HUES6 (cell line): ENCODE data around the gene CTBP2.

Source experiments
- H3K27ac ChIP-seq: 2 replicates; pipeline ENCODE4 v1.7.0; 2013; ENCODE audit warnings: low read depth, mild to moderate bottlenecking, low read length, inconsistent platforms
- H3K27me3 ChIP-seq: 2 replicates; pipeline ENCODE4 v1.6.1; 2013; ENCODE audit warnings: low read length; ENCODE audit not compliant: control insufficient read depth, insufficient read depth
- H3K36me3 ChIP-seq: 2 replicates; pipeline ENCODE4 v1.6.1; 2013; ENCODE audit warnings: low read length; ENCODE audit not compliant: control insufficient read depth, insufficient read depth
- H3K4me1 ChIP-seq: 2 replicates; pipeline ENCODE4 v1.6.1; 2013; ENCODE audit warnings: low read length; ENCODE audit not compliant: control insufficient read depth, insufficient read depth
- H3K4me3 ChIP-seq: 2 replicates; pipeline ENCODE4 v1.5.1; 2013; ENCODE audit warnings: low read depth, low read length
- H3K9ac ChIP-seq: one replicate; pipeline ENCODE4 v1.6.1; 2013; ENCODE audit warnings: mild to moderate bottlenecking, low read length
- H3K9me3 ChIP-seq: 2 replicates; pipeline ENCODE4 v1.6.1; 2013; ENCODE audit warnings: low read depth, low read length; ENCODE audit not compliant: control insufficient read depth, insufficient read depth

Gene CTBP2

DNA sequence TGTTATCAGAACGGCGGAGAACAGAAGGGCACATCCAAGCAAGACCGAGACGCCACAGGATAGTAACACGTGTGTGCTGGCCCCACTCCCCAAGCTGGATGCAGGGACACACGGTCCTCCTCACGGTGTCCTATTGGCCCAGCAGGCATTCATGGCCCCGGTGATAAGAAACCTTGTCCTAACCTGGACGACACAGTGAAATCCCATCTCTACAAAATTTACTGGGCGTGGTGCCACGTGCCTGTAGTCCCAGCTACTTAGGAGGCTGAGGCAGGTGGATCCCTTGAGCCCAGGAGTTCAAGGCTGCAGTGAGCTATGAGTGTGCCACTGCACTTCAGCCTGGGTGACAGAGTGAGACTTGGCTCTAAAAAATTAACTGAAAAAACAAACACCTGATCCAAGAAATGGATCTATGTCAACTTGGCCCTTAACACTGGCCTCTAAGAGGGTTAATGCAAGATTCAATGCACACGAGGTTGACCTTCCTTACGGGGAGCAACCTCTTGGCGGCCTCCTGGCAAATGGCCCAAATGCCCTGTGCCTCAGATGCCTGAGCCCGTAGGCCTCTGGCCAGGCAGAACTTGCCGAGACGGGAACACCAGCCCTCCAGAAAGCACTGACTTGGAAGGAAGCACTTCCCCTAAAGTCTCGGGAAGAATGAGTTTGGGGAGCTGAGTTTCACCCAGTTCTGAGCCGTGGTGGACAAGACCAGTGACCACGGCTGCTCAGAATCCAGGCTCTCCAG is 146.1 kb downstream of the CTBP2 start:
- no peaks in the 10 kb centered on the region for H3K27me3 ChIP-seq
- no peak overlapping the region for H3K9ac ChIP-seq
- peaks cover 49% of the 10 kb centered on the region for H3K36me3 ChIP-seq
- no peak overlapping the region for H3K27ac ChIP-seq
- H3K4me1 ChIP-seq, result peaks cover 11% of the 10 kb centered on the region; the same call in 1 of the 2 replicates
- no peak overlapping the region for H3K4me3 ChIP-seq
- no peaks in the 10 kb centered on the region for H3K9me3 ChIP-seq

DNA sequence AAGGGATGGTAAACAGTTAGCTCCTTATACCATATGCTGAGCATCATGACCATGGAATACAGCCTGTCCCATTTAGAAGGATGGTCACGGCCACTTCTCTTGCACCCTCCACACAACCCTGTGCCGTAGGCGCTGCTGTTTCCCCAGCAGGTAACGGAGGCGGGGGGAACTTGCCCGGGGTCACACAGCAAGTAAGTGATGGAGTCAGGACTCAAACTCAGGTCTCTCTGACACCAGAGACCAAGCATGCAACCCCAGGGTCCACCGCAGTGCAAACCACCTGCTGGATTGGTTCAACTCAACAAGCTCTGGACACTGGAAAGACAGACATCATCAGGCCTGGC is 146.9 kb downstream of the CTBP2 start:
- Histone ChIP-seq H3K27ac (no peak overlapping the region), H3K27me3 (no peaks in the 10 kb centered on the region), H3K4me3 (no peak overlapping the region), H3K9me3 (no peaks in the 10 kb centered on the region), H3K36me3 (peaks cover 47% of the 10 kb centered on the region), H3K9ac (no peak overlapping the region), H3K4me1 (peaks cover 15% of the 10 kb centered on the region; the same call in 1 of the 2 replicates)

DNA sequence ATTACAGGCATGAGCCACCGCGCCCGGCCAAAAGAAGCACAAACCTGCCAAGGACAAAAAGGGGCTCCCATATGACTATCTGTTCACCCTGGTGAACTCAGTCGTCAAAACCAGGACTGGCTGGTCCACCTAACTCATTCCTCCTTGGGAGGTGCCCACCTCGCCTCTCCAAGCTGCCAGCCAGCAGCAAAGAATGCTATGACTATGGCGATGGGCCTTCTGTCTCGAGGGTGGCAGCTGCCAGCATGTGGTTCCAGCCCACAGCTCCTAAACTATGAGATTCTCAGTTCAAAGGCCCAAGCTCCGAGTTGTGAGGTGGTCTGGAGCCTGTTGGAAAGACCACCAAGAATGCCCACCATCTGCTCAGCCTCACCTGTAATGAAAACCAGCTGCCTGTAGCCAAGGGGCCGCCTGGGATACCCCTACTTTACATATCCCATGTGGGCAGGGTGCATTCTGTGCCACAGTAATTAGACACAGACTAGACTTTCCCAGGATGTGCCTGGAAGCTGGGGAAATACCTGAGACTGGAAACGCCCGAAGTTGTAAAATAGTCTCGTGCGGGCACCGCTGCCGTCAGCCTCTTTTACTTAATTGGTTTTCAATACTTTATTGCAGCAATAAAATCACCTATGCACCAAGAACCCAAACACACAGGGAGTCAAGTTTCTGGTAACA is 147.4 kb downstream of the CTBP2 start:
- Histone ChIP-seq H3K27ac (no peak overlapping the region), H3K9me3 (no peaks in the 10 kb centered on the region), H3K4me1 (peaks cover 15% of the 10 kb centered on the region; the same call in 1 of the 2 replicates), H3K36me3 (peaks cover 50% of the 10 kb centered on the region), H3K4me3 (no peak overlapping the region), H3K9ac (no peak overlapping the region), H3K27me3 (no peaks in the 10 kb centered on the region)

DNA sequence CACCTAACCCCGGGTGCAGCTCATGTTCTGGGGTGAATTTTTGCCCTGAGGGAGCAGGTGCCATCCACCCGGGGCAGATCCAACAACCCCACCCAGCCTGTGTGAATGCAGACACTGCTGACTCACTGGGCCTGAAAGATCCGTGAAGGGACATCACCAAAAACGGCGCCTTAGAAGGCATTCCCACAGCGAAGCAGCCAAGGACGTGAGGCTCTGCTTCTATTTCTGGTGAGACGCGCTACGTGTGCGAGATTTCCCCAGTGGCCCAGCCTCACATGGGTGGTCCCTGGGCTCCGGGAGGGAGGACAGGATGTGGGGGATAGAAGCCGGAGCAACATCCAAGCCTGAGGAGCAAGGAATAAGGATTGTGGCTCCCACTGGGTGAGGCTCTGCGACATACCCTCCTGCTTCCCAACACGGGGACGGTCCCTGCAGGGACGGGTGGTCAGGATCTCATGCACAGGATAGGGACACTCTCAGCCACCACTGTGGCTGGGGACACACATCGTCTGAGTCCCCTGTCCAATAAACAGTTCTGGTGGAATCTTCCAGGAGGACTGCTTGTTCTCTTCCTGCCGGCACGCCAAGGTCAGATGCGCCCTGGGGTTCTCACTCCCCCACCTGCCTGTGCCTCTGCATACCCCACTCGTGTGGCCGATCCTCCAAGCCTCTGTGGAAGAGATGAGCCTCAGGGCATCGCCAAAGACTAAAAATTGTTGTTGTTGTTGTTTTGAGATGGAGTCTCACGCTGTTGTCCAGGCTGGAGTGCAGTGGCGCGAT is 148.2 kb downstream of the CTBP2 start:
- no peaks in the 10 kb centered on the region for H3K9me3 ChIP-seq
- H3K4me3 ChIP-seq, result no peak overlapping the region
- H3K9ac ChIP-seq, result no peak overlapping the region
- peaks cover 15% of the 10 kb centered on the region; the same call in 1 of the 2 replicates for H3K4me1 ChIP-seq
- H3K36me3 ChIP-seq, result peaks cover 46% of the 10 kb centered on the region
- no peaks in the 10 kb centered on the region for H3K27me3 ChIP-seq
- H3K27ac ChIP-seq, result no peak overlapping the region

GRCh38 chr10:125011171-125011925 is 149.0 kb downstream of the CTBP2 start:
- peaks cover 48% of the 10 kb centered on the region for H3K36me3 ChIP-seq
- no peaks in the 10 kb centered on the region for H3K9me3 ChIP-seq
- H3K9ac ChIP-seq, result no peak overlapping the region
- H3K27me3 ChIP-seq, result no peaks in the 10 kb centered on the region
- no peak overlapping the region for H3K27ac ChIP-seq
- peaks cover 15% of the 10 kb centered on the region; the same call in 1 of the 2 replicates for H3K4me1 ChIP-seq
- H3K4me3 ChIP-seq, result no peak overlapping the region

GRCh38 chr10:125010362-125010761 is 150.0 kb downstream of the CTBP2 start:
- Histone ChIP-seq H3K4me3 (no peak overlapping the region), H3K27ac (no peak overlapping the region), H3K27me3 (no peaks in the 10 kb centered on the region), H3K9ac (no peak overlapping the region), H3K4me1 (peaks cover 15% of the 10 kb centered on the region; the same call in 1 of the 2 replicates), H3K36me3 (peaks cover 54% of the 10 kb centered on the region), H3K9me3 (no peaks in the 10 kb centered on the region)

- Histone ChIP-seq H3K27ac (no peak overlapping the region), H3K36me3 (peaks cover 55% of the 10 kb centered on the region), H3K9me3 (no peaks in the 10 kb centered on the region), H3K27me3 (no peaks in the 10 kb centered on the region), H3K9ac (no peak overlapping the region), H3K4me3 (no peak overlapping the region), H3K4me1 (peaks cover 15% of the 10 kb centered on the region; the same call in 1 of the 2 replicates)
These were observed 150.7 kb downstream of the CTBP2 start for GRCh38 chr10:125009661-125010161.

- Histone ChIP-seq H3K27ac (no peak overlapping the region), H3K9me3 (no peaks in the 10 kb centered on the region)
These were observed 151.4 kb downstream of the CTBP2 start for GRCh38 chr10:125008689-125009638.

GRCh38 chr10:125007436-125007835 is 152.9 kb downstream of the CTBP2 start:
- H3K27me3 ChIP-seq, result no peaks in the 10 kb centered on the region
- no peak overlapping the region for H3K9ac ChIP-seq
- peaks cover 12% of the 10 kb centered on the region; the same call in 1 of the 2 replicates for H3K4me1 ChIP-seq
- peaks cover 63% of the 10 kb centered on the region for H3K36me3 ChIP-seq
- H3K27ac ChIP-seq, result no peak overlapping the region
- H3K9me3 ChIP-seq, result no peaks in the 10 kb centered on the region
- no peak overlapping the region for H3K4me3 ChIP-seq

More at GRCh38 chr10:125008689-125009638, 151.4 kb downstream of the CTBP2 start:
- Histone ChIP-seq H3K27me3 (no peaks in the 10 kb centered on the region), H3K36me3 (peaks cover 56% of the 10 kb centered on the region), H3K9ac (no peak overlapping the region), H3K4me3 (no peak overlapping the region), H3K4me1 (peaks cover 15% of the 10 kb centered on the region; the same call in 1 of the 2 replicates)
